HEK293 (cell line): ENCODE measurements around the gene PTPRG.

Experiments
- CTCF ChIA-PET: fragments of 350-600 bp; formaldehyde crosslinking; extraction: SDS; loops from one replicate; lab custom pipeline; 2021; ENCODE audit warnings: antibody characterized with exemption; lab: Yijun Ruan, JAX
- POLR2A ChIA-PET: fragments of 300-600 bp; formaldehyde crosslinking; extraction: SDS; loops from one replicate; lab custom pipeline; 2020; ENCODE audit warnings: antibody characterized with exemption, inconsistent platforms; lab: Yijun Ruan, JAX
- H3K27ac ChIP-seq: fragments of 200-500 bp; sonication (Bioruptor generic); 2 replicates; pipeline ENCODE4 v1.5.1; 2014; ENCODE audit warnings: low read depth, low read length, control low read depth, inconsistent platforms; ENCODE audit errors: extremely low read depth
- H3K36me3 ChIP-seq, 2 experiments: fragments of 200-500 bp in 1 of 2; sonication (Bioruptor generic) in 1 of 2; 1 replicate in 1 of 2; 2 replicates in 1 of 2; pipeline ENCODE4 v1.5.1; 2014 to 2017; ENCODE audit warnings: inconsistent platforms in 2 of 2, low read length in 2 of 2; ENCODE audit not compliant: control insufficient read depth in 2 of 2, insufficient read depth in 1 of 2
- H3K4me1 ChIP-seq: fragments of 200-500 bp; sonication (Bioruptor generic); 2 replicates; pipeline ENCODE4 v1.5.1; 2014; ENCODE audit warnings: mild to moderate bottlenecking, low read length, inconsistent platforms; ENCODE audit not compliant: control insufficient read depth, insufficient read depth
- H3K4me3 ChIP-seq: 2 replicates; pipeline ENCODE4 v1.5.1; 2011; ENCODE audit warnings: low read depth, mild to moderate bottlenecking, control low read depth, low read length, moderate library complexity
- H3K9me3 ChIP-seq: fragments of 200-500 bp; sonication (Bioruptor generic); 2 replicates; pipeline ENCODE4 v1.5.1; 2014; ENCODE audit warnings: low read depth, low read length, inconsistent platforms; ENCODE audit not compliant: control insufficient read depth, insufficient read depth
- KLF1 ChIP-seq: fragments of 450-650 bp; formaldehyde crosslinking; IDR thresholded peaks from 2 replicates; pipeline ENCODE4 v1.5.1; 2016; ENCODE audit warnings: missing biosample characterization, missing genetic modification characterization
- KLF8 ChIP-seq: fragments of 450-650 bp; formaldehyde crosslinking; IDR thresholded peaks from 2 replicates; pipeline ENCODE4 v1.5.1; 2016; ENCODE audit warnings: missing biosample characterization, missing genetic modification characterization
- REST ChIP-seq: fragments of 450-650 bp; formaldehyde crosslinking; IDR thresholded peaks from 2 replicates; pipeline ENCODE4 v1.5.1; 2016; ENCODE audit warnings: missing biosample characterization, missing genetic modification characterization
- TRIM28 ChIP-seq: IDR thresholded peaks from 2 replicates; pipeline ENCODE4 v1.6.1; 2011; ENCODE audit warnings: low read length, control low read depth, borderline replicate concordance
- ZBTB17 ChIP-seq: fragments of 450-650 bp; formaldehyde crosslinking; IDR thresholded peaks from 2 replicates; pipeline ENCODE4 v1.5.1; 2016; ENCODE audit warnings: missing biosample characterization, missing genetic modification characterization
- ZBTB6 ChIP-seq: fragments of 450-650 bp; formaldehyde crosslinking; IDR thresholded peaks from 2 replicates; pipeline ENCODE4 v1.5.1; 2017; ENCODE audit warnings: missing biosample characterization, missing genetic modification characterization
- ZNF133 ChIP-seq: fragments of 450-650 bp; formaldehyde crosslinking; IDR thresholded peaks from 2 replicates; pipeline ENCODE4 v1.5.1; 2016; ENCODE audit warnings: missing biosample characterization, missing genetic modification characterization
- ZNF146 ChIP-seq: fragments of 450-650 bp; formaldehyde crosslinking; IDR thresholded peaks from 2 replicates; pipeline ENCODE4 v1.5.1; 2016; ENCODE audit warnings: missing biosample characterization, missing genetic modification characterization
- ZNF155 ChIP-seq: fragments of 450-650 bp; formaldehyde crosslinking; IDR thresholded peaks from 2 replicates; pipeline ENCODE4 v1.5.1; 2016; ENCODE audit warnings: missing biosample characterization, missing genetic modification characterization
- ZNF677 ChIP-seq: fragments of 450-650 bp; IDR thresholded peaks from 2 replicates; pipeline ENCODE4 v1.5.0; 2018; ENCODE audit warnings: missing biosample characterization, mild to moderate bottlenecking, missing genetic modification characterization, moderate library complexity
- ZSCAN18 ChIP-seq: fragments of 450-650 bp; formaldehyde crosslinking; IDR thresholded peaks from 2 replicates; pipeline ENCODE4 v1.5.1; 2016; ENCODE audit warnings: missing biosample characterization, missing genetic modification characterization
- ZSCAN23 ChIP-seq: fragments of 450-650 bp; formaldehyde crosslinking; IDR thresholded peaks from 2 replicates; pipeline ENCODE4 v1.5.1; 2016; ENCODE audit warnings: missing biosample characterization, missing genetic modification characterization
- ZSCAN30 ChIP-seq: fragments of 450-650 bp; IDR thresholded peaks from 2 replicates; pipeline ENCODE4 v1.5.1; 2018; ENCODE audit warnings: missing biosample characterization, mild to moderate bottlenecking, missing genetic modification characterization, moderate library complexity
- TF ChIP-seq, protein P1 (sequence below): fragments of 450-650 bp; formaldehyde crosslinking; IDR thresholded peaks from 2 replicates; pipeline ENCODE4 v1.5.1; 2017; ENCODE audit warnings: missing biosample characterization, missing genetic modification characterization
- TF ChIP-seq, protein P2 (sequence below): fragments of 450-650 bp; formaldehyde crosslinking; IDR thresholded peaks from 2 replicates; pipeline ENCODE4 v1.5.1; 2016; ENCODE audit warnings: missing biosample characterization, missing genetic modification characterization, borderline replicate concordance
- TF ChIP-seq, protein P3 (sequence below): fragments of 450-650 bp; formaldehyde crosslinking; IDR thresholded peaks from 2 replicates; pipeline ENCODE4 v1.5.1; 2016; ENCODE audit warnings: missing biosample characterization, missing genetic modification characterization

The PTPRG gene

GRCh38 chr3:61750766-61751165, 189.4 kb downstream of the PTPRG start:
- Histone ChIP-seq H3K4me3 (no peak overlapping the region), H3K9me3 (no peaks in the 10 kb centered on the region), H3K4me1 (no peaks in the 10 kb centered on the region), H3K27ac (no peak overlapping the region), H3K36me3 (no peaks in the 10 kb centered on the region)
- CTCF ChIA-PET, result no interaction called here
- TF ChIP-seq ZSCAN18 (no peak), ZSCAN30 (tag by site-specific recombination) (no peak), ZNF155 (tag by site-specific recombination) (no peak), ZNF146 (tag by site-specific recombination) (no peak), TRIM28 (no peak)
- TF ChIP-seq, protein P1, sequence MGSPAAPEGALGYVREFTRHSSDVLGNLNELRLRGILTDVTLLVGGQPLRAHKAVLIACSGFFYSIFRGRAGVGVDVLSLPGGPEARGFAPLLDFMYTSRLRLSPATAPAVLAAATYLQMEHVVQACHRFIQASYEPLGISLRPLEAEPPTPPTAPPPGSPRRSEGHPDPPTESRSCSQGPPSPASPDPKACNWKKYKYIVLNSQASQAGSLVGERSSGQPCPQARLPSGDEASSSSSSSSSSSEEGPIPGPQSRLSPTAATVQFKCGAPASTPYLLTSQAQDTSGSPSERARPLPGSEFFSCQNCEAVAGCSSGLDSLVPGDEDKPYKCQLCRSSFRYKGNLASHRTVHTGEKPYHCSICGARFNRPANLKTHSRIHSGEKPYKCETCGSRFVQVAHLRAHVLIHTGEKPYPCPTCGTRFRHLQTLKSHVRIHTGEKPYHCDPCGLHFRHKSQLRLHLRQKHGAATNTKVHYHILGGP (tag by site-specific recombination), result 0 out of 2 replicates have a peak, but pooled peaks have one; percentile 54
- POLR2A ChIA-PET, result no interaction called here

DNA sequence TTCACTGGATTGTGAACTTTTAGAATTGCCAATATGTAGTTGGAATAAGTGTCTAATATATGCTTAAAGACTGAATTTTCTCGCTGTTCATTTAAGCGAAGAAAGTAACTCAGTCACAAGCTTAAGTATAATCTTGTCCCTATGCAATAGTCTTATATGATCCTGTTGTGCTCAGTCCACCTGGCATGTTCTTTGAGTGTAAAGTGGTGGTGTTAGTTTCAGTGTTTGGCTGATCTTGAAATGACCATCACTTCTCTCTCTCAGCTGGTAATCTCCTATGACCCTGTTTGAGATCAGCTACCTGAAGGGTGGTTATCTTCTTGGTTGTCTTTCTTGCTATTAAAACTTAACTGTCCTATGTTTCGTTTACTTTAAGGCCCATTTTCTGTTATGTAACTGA, 197.5 kb downstream of the PTPRG start:
- Histone ChIP-seq H3K9me3 (no peaks in the 10 kb centered on the region), H3K4me1 (no peaks in the 10 kb centered on the region), H3K4me3 (no peak overlapping the region), H3K27ac (no peak overlapping the region)
- CTCF ChIA-PET, result no interaction called here
- no peak for TF ChIP-seq ZNF133 (tag by site-specific recombination)
- TF ChIP-seq ZSCAN23 (tag by site-specific recombination), result no peak
- TF ChIP-seq ZBTB6 (tag by site-specific recombination), result no peak
- TF ChIP-seq, protein P1 (tag by site-specific recombination), result no peak
- TF ChIP-seq ZSCAN18, result no peak
- TF ChIP-seq KLF8, result no peak
- TF ChIP-seq, protein P2, sequence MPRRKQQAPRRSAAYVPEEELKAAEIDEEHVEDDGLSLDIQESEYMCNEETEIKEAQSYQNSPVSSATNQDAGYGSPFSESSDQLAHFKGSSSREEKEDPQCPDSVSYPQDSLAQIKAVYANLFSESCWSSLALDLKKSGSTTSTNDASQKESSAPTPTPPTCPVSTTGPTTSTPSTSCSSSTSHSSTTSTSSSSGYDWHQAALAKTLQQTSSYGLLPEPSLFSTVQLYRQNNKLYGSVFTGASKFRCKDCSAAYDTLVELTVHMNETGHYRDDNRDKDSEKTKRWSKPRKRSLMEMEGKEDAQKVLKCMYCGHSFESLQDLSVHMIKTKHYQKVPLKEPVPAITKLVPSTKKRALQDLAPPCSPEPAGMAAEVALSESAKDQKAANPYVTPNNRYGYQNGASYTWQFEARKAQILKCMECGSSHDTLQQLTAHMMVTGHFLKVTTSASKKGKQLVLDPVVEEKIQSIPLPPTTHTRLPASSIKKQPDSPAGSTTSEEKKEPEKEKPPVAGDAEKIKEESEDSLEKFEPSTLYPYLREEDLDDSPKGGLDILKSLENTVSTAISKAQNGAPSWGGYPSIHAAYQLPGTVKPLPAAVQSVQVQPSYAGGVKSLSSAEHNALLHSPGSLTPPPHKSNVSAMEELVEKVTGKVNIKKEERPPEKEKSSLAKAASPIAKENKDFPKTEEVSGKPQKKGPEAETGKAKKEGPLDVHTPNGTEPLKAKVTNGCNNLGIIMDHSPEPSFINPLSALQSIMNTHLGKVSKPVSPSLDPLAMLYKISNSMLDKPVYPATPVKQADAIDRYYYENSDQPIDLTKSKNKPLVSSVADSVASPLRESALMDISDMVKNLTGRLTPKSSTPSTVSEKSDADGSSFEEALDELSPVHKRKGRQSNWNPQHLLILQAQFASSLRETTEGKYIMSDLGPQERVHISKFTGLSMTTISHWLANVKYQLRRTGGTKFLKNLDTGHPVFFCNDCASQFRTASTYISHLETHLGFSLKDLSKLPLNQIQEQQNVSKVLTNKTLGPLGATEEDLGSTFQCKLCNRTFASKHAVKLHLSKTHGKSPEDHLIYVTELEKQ (tag by site-specific recombination), result no peak
- no peak for TF ChIP-seq REST (tag by site-specific recombination)
- no peak for TF ChIP-seq KLF1 (tag by site-specific recombination)
- TF ChIP-seq, protein P3, sequence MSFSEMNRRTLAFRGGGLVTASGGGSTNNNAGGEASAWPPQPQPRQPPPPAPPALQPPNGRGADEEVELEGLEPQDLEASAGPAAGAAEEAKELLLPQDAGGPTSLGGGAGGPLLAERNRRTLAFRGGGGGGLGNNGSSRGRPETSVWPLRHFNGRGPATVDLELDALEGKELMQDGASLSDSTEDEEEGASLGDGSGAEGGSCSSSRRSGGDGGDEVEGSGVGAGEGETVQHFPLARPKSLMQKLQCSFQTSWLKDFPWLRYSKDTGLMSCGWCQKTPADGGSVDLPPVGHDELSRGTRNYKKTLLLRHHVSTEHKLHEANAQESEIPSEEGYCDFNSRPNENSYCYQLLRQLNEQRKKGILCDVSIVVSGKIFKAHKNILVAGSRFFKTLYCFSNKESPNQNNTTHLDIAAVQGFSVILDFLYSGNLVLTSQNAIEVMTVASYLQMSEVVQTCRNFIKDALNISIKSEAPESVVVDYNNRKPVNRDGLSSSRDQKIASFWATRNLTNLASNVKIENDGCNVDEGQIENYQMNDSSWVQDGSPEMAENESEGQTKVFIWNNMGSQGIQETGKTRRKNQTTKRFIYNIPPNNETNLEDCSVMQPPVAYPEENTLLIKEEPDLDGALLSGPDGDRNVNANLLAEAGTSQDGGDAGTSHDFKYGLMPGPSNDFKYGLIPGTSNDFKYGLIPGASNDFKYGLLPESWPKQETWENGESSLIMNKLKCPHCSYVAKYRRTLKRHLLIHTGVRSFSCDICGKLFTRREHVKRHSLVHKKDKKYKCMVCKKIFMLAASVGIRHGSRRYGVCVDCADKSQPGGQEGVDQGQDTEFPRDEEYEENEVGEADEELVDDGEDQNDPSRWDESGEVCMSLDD (tag by site-specific recombination), result no peak
- no peak for TF ChIP-seq ZBTB17 (tag by site-specific recombination)
- no peak for TF ChIP-seq ZNF677
- TF ChIP-seq, all 188 proteins: peak for 0
- POLR2A ChIA-PET, result no interaction called here
- no peaks in the 10 kb centered on the region for H3K36me3 ChIP-seq
